GM23338 (cell line): ENCODE results near the gene PAGR1. TPM values are rescaled to one million over a fixed set of nuclear protein-coding genes. Genes with fewer than 3 reads are reported as not detected.

Experiments used
- ATAC-seq: fragments of 200-7000 bp; cut with Tn5 transposase; 3 replicates; pipeline ENCODE4 v1.9.1; 2020
- DNase-seq: peaks from one replicate; pipeline ENCODE4 v3.0.0-alpha.2; 2015; ENCODE audit warnings: low spot score
- H2AFZ ChIP-seq: fragments of 200-600 bp; sonication (generic); 2 replicates; pipeline ENCODE4 v1.8.0; 2016; ENCODE audit warnings: antibody characterized with exemption, mild to moderate bottlenecking, moderate library complexity
- H3F3A ChIP-seq: fragments of 200-600 bp; sonication (generic); replicated peaks from 2 replicates; pipeline ENCODE4 v1.8.0; 2017; ENCODE audit warnings: antibody characterized with exemption, mixed run types, low read depth
- H3K27ac ChIP-seq: fragments of 200-600 bp; sonication (generic); 2 replicates; pipeline ENCODE4 v1.6.1; 2016; ENCODE audit warnings: low read depth
- H3K27me3 ChIP-seq: fragments of 200-600 bp; sonication (generic); 2 replicates; pipeline ENCODE4 v1.8.0; 2016; ENCODE audit warnings: mild to moderate bottlenecking, mixed run types, moderate library complexity; ENCODE audit not compliant: insufficient read depth
- H3K36me3 ChIP-seq: fragments of 200-600 bp; sonication (generic); 2 replicates; pipeline ENCODE4 v1.8.0; 2016; ENCODE audit warnings: mild to moderate bottlenecking; ENCODE audit not compliant: insufficient read depth
- H3K4me1 ChIP-seq: fragments of 200-600 bp; sonication (generic); 2 replicates; pipeline ENCODE4 v1.8.0; 2016; ENCODE audit warnings: mild to moderate bottlenecking, moderate library complexity; ENCODE audit not compliant: insufficient read depth
- H3K4me2 ChIP-seq: fragments of 200-600 bp; sonication (generic); 2 replicates; pipeline ENCODE4 v1.7.1; 2017; ENCODE audit warnings: mixed run types
- H3K4me3 ChIP-seq: fragments of 200-600 bp; sonication (generic); 2 replicates; pipeline ENCODE4 v1.6.1; 2016; ENCODE audit warnings: mixed run types
- H3K79me2 ChIP-seq: fragments of 200-600 bp; sonication (generic); replicated peaks from 2 replicates; pipeline ENCODE4 v1.8.0; 2017; ENCODE audit warnings: mild to moderate bottlenecking; ENCODE audit not compliant: insufficient read depth
- H3K9me2 ChIP-seq: fragments of 200-600 bp; sonication (generic); 2 replicates; pipeline ENCODE4 v1.8.0; 2017; ENCODE audit not compliant: insufficient read depth
- H4K20me1 ChIP-seq: fragments of 200-600 bp; sonication (generic); replicated peaks from 2 replicates; pipeline ENCODE4 v1.8.0; 2017; ENCODE audit warnings: mild to moderate bottlenecking; ENCODE audit not compliant: insufficient read depth
- H3K27ac Mint-ChIP-seq: 2 replicates; pipeline ENCODE4 v1.8.0; 2020; ENCODE audit warnings: inconsistent platforms, mild to moderate bottlenecking, moderate library complexity, mixed read lengths
- H3K27me3 Mint-ChIP-seq: 3 replicates; pipeline ENCODE4 v1.8.0; 2022; ENCODE audit warnings: low read depth, mild to moderate bottlenecking, moderate library complexity, mixed read lengths, inconsistent platforms; ENCODE audit not compliant: insufficient read depth, poor library complexity
- H3K36me3 Mint-ChIP-seq: 3 replicates; pipeline ENCODE4 v1.8.0; 2021; ENCODE audit warnings: low read depth, mild to moderate bottlenecking, inconsistent platforms, moderate library complexity, mixed read lengths
- H3K4me1 Mint-ChIP-seq: 3 replicates; pipeline ENCODE4 v1.8.0; 2020; ENCODE audit warnings: mild to moderate bottlenecking, inconsistent platforms, mixed read lengths
- H3K4me3 Mint-ChIP-seq: 3 replicates; pipeline ENCODE4 v1.8.0; 2021; ENCODE audit warnings: moderate library complexity, mild to moderate bottlenecking, inconsistent platforms, mixed read lengths
- H3K9me3 Mint-ChIP-seq: 3 replicates; pipeline ENCODE4 v1.8.0; 2020; ENCODE audit warnings: moderate library complexity, mild to moderate bottlenecking, inconsistent platforms, mixed read lengths
- CREB1 ChIP-seq: fragments of 250-450 bp; sonication (Bioruptor Pico); IDR thresholded peaks from 2 replicates; pipeline ENCODE4 v1.5.0; 2020; ENCODE audit warnings: low read depth, mild to moderate bottlenecking, moderate library complexity
- CTCF ChIP-seq, 2 experiments: fragments of 200-600 bp in 1 of 2; sonication (generic) in 1 of 2; conservative IDR thresholded peaks; 2 replicates each; pipeline versions ENCODE4 v1.5.1 to v1.6.1; 2016 to 2017; ENCODE audit warnings: antibody characterized with exemption in 2 of 2, low read depth in 2 of 2, mild to moderate bottlenecking in 2 of 2, moderate library complexity in 1 of 2
- ETS1 ChIP-seq: IDR thresholded peaks from 2 replicates; pipeline ENCODE4 v1.6.1; 2016; ENCODE audit warnings: antibody characterized with exemption
- EZH2 ChIP-seq: fragments of 200-600 bp; sonication (generic); IDR thresholded peaks from one replicate; pipeline ENCODE4 v1.8.0; 2017; ENCODE audit warnings: antibody characterized with exemption, mild to moderate bottlenecking, low read depth; ENCODE audit not compliant: unreplicated experiment
- EZH2phosphoT487 ChIP-seq: fragments of 200-600 bp; sonication (generic); IDR thresholded peaks from one replicate; pipeline ENCODE4 v1.8.1; 2018; ENCODE audit warnings: antibody characterized with exemption; ENCODE audit not compliant: unreplicated experiment
- JUNB ChIP-seq: IDR thresholded peaks from one replicate; pipeline ENCODE4 v1.6.1; 2016; ENCODE audit warnings: antibody characterized with exemption; ENCODE audit not compliant: unreplicated experiment
- NANOG ChIP-seq: IDR thresholded peaks from 2 replicates; pipeline ENCODE4 v1.6.1; 2016; ENCODE audit warnings: antibody characterized with exemption, borderline replicate concordance
- POLR2AphosphoS5 ChIP-seq: IDR thresholded peaks from 2 replicates; pipeline ENCODE4 v1.6.1; 2016; ENCODE audit warnings: antibody characterized with exemption, low read depth
- REST ChIP-seq: IDR thresholded peaks from one replicate; pipeline ENCODE4 v1.6.1; 2018; ENCODE audit warnings: antibody characterized with exemption; ENCODE audit not compliant: unreplicated experiment
- STAT1 ChIP-seq: IDR thresholded peaks from one replicate; pipeline ENCODE4 v1.6.1; 2016; ENCODE audit warnings: antibody characterized with exemption; ENCODE audit not compliant: unreplicated experiment
- ZNF114 ChIP-seq: fragments of 250-450 bp; sonication (Bioruptor Pico); IDR thresholded peaks from 2 replicates; pipeline ENCODE4 v1.5.0; 2020; ENCODE audit warnings: mild to moderate bottlenecking, moderate library complexity
- ZNF331 ChIP-seq: fragments of 250-450 bp; sonication (Bioruptor Pico); IDR thresholded peaks from 2 replicates; pipeline ENCODE4 v1.5.0; 2020; ENCODE audit warnings: low read depth, mild to moderate bottlenecking, moderate library complexity
- polyA plus RNA-seq: library from polyadenylated mRNA; unstranded; fragments of >200 nt; fragmentation: Nextera tagmentation; extraction: Ambion mirVana; gene quantifications from 2 replicates; pipeline ENCODE4 v1.2.1, GENCODE V29; 2016
- total RNA-seq: library from RNA; depleted of rRNA; stranded (reverse); fragments of >200 nt; shearing (Covaris generic); gene quantifications from 2 replicates; pipeline ENCODE4 v1.2.3, GENCODE V29; 2014
- TF ChIP-seq, protein P1 (sequence below): fragments of 250-450 bp; sonication (Bioruptor Pico); IDR thresholded peaks from 2 replicates; pipeline ENCODE4 v1.5.0; 2020; ENCODE audit warnings: mild to moderate bottlenecking, moderate library complexity

PAGR1 gene
- total and polyA plus RNA-seq, 2 experiments from 2014 or later: 67.6 to 78.7 TPM

DNA sequence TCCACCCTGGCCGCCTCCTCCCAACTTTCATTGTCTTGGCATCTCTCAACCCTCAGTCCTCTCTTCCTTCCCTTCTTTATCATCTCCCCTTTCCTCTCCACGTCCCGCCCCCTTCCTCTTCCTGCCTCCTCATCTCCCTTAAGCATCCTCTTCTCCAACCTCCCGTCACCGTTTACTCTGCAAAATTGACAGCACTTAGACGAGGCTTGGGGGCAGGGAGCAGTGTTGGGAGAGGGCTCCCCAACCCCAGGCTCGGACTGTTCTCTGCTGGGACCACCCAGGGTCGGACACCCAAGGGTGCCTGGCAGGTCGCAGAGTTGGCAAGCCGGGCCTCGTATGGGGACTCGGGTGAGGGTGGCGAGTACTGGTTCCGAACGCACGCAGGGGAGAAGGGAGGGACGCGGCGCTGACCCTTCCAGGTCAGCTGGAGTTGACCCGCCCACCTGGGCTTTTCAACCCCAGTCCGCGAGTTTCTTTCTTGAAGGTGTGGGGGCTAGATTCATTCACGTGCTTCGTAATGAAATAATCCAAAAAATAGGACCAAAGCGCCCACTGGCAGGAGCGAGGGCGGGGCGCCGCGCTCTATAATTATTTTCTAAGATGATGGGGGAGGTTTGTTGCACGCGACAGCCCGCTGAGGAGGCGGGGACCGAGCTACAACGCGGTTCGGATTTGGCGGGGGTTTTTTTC, 775 bp upstream of the PAGR1 start:
- Histone ChIP-seq H2AFZ (peak overlapping the region; percentile 69; the same call in 1 of the 2 replicates), H3K27ac (peak overlapping the region; percentile 78), H3K4me3 (peak overlapping the region; percentile 100), H3K9me2 (no peaks in the 10 kb centered on the region), H3K36me3 (peaks cover 13% of the 10 kb centered on the region), H3K27me3 (no peaks in the 10 kb centered on the region), H3K79me2 (peaks cover 23% of the 10 kb centered on the region), H4K20me1 (0 out of 2 replicates have a peak, but pooled peaks cover 2% of the 10 kb centered on the region), H3K4me1 (peaks cover 53% of the 10 kb centered on the region), H3K4me2 (peak overlapping the region; percentile 98), H3F3A (peaks cover 38% of the 10 kb centered on the region)
- DNase-seq (peak; percentile 71), ATAC-seq (no peak)
- Mint-ChIP-seq H3K9me3 (peaks cover 4% of the 10 kb centered on the region; the same call in 1 of the 3 replicates), H3K4me1 (peaks cover 57% of the 10 kb centered on the region), H3K27me3 (peaks cover 35% of the 10 kb centered on the region), H3K27ac (peak overlapping the region; percentile 63), H3K36me3 (peaks cover 36% of the 10 kb centered on the region), H3K4me3 (peak overlapping the region; percentile 96)
- TF ChIP-seq REST (no peak), ETS1 (no peak), JUNB (no peak), NANOG (no peak), CREB1 (CRISPR knock-in tag) (no peak), EZH2 (no peak), EZH2phosphoT487 (no peak), ZNF331 (no peak), CTCF (conservative IDR thresholded peaks at IDR 0.05; ENCODE audit: low read depth in 2 of 2) (no peak), POLR2AphosphoS5 (no peak), ZNF114 (CRISPR knock-in tag) (no peak), STAT1 (no peak)
- TF ChIP-seq, protein P1, sequence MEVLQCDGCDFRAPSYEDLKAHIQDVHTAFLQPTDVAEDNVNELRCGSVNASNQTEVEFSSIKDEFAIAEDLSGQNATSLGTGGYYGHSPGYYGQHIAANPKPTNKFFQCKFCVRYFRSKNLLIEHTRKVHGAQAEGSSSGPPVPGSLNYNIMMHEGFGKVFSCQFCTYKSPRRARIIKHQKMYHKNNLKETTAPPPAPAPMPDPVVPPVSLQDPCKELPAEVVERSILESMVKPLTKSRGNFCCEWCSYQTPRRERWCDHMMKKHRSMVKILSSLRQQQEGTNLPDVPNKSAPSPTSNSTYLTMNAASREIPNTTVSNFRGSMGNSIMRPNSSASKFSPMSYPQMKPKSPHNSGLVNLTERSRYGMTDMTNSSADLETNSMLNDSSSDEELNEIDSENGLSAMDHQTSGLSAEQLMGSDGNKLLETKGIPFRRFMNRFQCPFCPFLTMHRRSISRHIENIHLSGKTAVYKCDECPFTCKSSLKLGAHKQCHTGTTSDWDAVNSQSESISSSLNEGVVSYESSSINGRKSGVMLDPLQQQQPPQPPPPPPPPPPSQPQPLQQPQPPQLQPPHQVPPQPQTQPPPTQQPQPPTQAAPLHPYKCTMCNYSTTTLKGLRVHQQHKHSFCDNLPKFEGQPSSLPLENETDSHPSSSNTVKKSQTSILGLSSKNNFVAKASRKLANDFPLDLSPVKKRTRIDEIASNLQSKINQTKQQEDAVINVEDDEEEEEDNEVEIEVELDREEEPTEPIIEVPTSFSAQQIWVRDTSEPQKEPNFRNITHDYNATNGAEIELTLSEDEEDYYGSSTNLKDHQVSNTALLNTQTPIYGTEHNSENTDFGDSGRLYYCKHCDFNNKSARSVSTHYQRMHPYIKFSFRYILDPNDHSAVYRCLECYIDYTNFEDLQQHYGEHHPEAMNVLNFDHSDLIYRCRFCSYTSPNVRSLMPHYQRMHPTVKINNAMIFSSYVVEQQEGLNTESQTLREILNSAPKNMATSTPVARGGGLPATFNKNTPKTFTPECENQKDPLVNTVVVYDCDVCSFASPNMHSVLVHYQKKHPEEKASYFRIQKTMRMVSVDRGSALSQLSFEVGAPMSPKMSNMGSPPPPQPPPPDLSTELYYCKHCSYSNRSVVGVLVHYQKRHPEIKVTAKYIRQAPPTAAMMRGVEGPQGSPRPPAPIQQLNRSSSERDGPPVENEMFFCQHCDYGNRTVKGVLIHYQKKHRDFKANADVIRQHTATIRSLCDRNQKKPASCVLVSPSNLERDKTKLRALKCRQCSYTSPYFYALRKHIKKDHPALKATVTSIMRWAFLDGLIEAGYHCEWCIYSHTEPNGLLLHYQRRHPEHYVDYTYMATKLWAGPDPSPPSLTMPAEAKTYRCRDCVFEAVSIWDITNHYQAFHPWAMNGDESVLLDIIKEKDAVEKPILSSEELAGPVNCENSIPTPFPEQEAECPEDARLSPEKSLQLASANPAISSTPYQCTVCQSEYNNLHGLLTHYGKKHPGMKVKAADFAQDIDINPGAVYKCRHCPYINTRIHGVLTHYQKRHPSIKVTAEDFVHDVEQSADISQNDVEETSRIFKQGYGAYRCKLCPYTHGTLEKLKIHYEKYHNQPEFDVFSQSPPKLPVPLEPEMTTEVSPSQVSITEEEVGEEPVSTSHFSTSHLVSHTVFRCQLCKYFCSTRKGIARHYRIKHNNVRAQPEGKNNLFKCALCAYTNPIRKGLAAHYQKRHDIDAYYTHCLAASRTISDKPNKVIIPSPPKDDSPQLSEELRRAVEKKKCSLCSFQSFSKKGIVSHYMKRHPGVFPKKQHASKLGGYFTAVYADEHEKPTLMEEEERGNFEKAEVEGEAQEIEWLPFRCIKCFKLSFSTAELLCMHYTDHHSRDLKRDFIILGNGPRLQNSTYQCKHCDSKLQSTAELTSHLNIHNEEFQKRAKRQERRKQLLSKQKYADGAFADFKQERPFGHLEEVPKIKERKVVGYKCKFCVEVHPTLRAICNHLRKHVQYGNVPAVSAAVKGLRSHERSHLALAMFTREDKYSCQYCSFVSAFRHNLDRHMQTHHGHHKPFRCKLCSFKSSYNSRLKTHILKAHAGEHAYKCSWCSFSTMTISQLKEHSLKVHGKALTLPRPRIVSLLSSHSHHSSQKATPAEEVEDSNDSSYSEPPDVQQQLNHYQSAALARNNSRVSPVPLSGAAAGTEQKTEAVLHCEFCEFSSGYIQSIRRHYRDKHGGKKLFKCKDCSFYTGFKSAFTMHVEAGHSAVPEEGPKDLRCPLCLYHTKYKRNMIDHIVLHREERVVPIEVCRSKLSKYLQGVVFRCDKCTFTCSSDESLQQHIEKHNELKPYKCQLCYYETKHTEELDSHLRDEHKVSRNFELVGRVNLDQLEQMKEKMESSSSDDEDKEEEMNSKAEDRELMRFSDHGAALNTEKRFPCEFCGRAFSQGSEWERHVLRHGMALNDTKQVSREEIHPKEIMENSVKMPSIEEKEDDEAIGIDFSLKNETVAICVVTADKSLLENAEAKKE: no peak
